Nephron (organoid): ENCODE data around the gene COL26A1.
"Not testable (repeated sequence)": the region's sequence is repeated elsewhere in the genome, so short reads cannot be mapped to it uniquely, and the experiment has no call there.

Source experiments
- H3K27ac Mint-ChIP-seq, 3 experiments: 2 replicates each; pipeline ENCODE4 v1.8.0; 2020; ENCODE audit warnings: mixed read lengths in 3 of 3, mild to moderate bottlenecking in 2 of 3, moderate library complexity in 1 of 3
- H3K27me3 Mint-ChIP-seq: 2 replicates; pipeline ENCODE4 v1.8.0; 2021; ENCODE audit warnings: low read depth, mild to moderate bottlenecking, moderate library complexity, mixed read lengths
- H3K36me3 Mint-ChIP-seq: 2 replicates; pipeline ENCODE4 v1.8.0; 2020; ENCODE audit warnings: low read depth, mixed read lengths
- H3K4me1 Mint-ChIP-seq: 2 replicates; pipeline ENCODE4 v1.8.0; 2020; ENCODE audit warnings: mixed read lengths
- H3K4me3 Mint-ChIP-seq, 3 experiments: 2 replicates each; pipeline ENCODE4 v1.8.0; 2020; ENCODE audit warnings: mild to moderate bottlenecking in 3 of 3, mixed read lengths in 3 of 3, moderate library complexity in 2 of 3
- H3K9me3 Mint-ChIP-seq: 2 replicates; pipeline ENCODE4 v1.8.0; 2020; ENCODE audit warnings: mixed read lengths
- TF ChIP-seq, protein P1 (sequence below), 3 experiments: fragments of 200-600 bp; sonication (generic); IDR thresholded peaks; one replicate each; pipeline ENCODE4 v1.5.0; 2021; ENCODE audit warnings: antibody characterized with exemption in 3 of 3; ENCODE audit not compliant: unreplicated experiment in 3 of 3

The COL26A1 gene

DNA sequence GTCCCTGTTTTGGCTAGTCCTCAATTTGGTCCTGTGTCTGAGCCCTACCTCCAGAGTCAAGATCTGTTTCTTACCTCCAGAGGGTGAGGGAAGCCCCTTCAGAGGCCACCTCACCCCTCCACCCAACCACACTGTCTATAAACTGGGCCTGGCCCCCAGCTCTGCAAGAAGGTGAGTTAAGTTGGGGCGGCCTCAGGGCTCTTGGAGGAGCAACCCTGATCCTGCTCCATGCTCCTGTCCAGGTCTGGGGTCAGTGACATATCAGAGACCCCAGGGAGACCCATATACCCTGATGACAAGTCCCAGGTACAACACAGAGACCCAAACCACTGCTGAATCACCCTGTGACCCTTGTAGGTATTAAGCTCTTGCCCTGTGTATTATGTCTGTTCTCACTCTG, 196.9 kb downstream of the COL26A1 start:
- peaks cover under 1% of the 10 kb centered on the region for H3K9me3 Mint-ChIP-seq
- no peak overlapping the region for H3K27ac Mint-ChIP-seq
- H3K4me1 Mint-ChIP-seq: no peaks in the 10 kb centered on the region
- H3K36me3 Mint-ChIP-seq: peaks cover 12% of the 10 kb centered on the region
- peaks cover 4% of the 10 kb centered on the region for H3K27me3 Mint-ChIP-seq
- no peak overlapping the region for H3K4me3 Mint-ChIP-seq
- TF ChIP-seq, protein P1, sequence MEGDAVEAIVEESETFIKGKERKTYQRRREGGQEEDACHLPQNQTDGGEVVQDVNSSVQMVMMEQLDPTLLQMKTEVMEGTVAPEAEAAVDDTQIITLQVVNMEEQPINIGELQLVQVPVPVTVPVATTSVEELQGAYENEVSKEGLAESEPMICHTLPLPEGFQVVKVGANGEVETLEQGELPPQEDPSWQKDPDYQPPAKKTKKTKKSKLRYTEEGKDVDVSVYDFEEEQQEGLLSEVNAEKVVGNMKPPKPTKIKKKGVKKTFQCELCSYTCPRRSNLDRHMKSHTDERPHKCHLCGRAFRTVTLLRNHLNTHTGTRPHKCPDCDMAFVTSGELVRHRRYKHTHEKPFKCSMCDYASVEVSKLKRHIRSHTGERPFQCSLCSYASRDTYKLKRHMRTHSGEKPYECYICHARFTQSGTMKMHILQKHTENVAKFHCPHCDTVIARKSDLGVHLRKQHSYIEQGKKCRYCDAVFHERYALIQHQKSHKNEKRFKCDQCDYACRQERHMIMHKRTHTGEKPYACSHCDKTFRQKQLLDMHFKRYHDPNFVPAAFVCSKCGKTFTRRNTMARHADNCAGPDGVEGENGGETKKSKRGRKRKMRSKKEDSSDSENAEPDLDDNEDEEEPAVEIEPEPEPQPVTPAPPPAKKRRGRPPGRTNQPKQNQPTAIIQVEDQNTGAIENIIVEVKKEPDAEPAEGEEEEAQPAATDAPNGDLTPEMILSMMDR (IDR thresholded peaks at IDR 0.05; ENCODE audit: unreplicated experiment in 3 of 3): no peak

DNA sequence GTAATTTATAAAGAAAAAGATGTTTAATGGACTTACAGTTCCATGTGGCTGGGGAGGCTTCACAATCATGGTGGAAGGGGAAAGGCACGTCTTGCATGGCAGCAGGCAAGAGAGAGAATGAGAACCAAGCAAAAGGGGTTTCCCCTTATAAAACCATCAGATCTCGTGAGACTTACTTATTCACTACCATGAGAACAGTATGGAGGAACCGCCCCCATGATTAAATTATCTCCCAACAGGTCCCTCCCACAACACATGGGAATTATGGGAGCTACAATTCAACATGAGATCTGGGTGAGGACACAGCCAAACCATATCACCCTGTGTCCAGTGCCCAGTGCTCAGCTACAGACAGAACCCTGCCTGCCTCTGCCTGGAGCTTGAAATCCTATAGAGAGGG, 197.3 kb downstream of the COL26A1 start:
- H3K4me3 Mint-ChIP-seq, H3K27ac Mint-ChIP-seq, H3K9me3 Mint-ChIP-seq, H3K4me1 Mint-ChIP-seq, H3K27me3 Mint-ChIP-seq: not testable (repeated sequence)
- peaks cover 12% of the 10 kb centered on the region for H3K36me3 Mint-ChIP-seq

DNA sequence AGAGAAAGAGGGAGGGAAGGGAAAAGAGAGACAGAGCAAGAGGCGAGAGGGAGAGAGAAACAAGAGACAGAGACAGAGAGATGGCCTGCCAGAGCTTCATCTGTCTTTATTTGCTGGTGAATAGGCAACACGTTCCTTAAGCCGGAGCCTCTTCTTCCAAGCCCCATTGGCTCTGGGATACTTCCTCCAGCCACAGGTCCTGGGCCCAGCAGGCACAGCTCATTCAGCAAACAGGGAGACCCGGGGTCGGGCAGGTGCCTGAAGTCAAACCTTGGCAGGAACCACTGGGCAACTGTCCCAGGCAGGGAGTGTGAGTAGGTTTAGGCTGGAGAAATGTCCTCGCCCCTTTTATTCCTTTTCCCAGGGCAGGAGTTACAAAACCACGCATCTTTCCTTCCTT, 198.2 kb downstream of the COL26A1 start:
- H3K9me3 Mint-ChIP-seq: peaks cover 3% of the 10 kb centered on the region
- H3K36me3 Mint-ChIP-seq: peaks cover 12% of the 10 kb centered on the region
- H3K27ac Mint-ChIP-seq: no peak overlapping the region
- no peak overlapping the region for H3K4me3 Mint-ChIP-seq
- peaks cover 7% of the 10 kb centered on the region for H3K27me3 Mint-ChIP-seq
- TF ChIP-seq, protein P1 (IDR thresholded peaks at IDR 0.05; ENCODE audit: unreplicated experiment in 3 of 3): no peak
- no peaks in the 10 kb centered on the region for H3K4me1 Mint-ChIP-seq

DNA sequence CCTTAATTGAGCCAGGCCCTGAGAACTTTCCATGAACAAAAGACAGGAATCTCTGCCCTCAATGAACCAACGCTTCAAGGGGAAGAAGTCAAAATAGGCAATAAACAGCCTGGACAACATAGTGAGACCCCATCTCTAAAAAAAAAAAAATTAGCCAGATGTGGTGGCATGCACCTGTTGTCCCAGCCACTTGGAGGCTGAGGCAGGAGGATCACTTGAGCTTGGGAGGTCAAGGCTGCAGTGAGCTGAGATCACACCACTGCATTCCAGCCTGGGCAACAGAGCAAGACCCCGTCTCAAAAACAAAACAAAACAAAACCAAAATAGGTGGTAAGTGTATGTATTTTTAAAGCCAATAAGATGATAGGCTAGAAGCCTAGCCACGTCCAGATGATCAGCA, 198.6 kb downstream of the COL26A1 start:
- not testable (repeated sequence) for H3K4me3 Mint-ChIP-seq, H3K27ac Mint-ChIP-seq, H3K27me3 Mint-ChIP-seq, H3K9me3 Mint-ChIP-seq, H3K36me3 Mint-ChIP-seq, H3K4me1 Mint-ChIP-seq

DNA sequence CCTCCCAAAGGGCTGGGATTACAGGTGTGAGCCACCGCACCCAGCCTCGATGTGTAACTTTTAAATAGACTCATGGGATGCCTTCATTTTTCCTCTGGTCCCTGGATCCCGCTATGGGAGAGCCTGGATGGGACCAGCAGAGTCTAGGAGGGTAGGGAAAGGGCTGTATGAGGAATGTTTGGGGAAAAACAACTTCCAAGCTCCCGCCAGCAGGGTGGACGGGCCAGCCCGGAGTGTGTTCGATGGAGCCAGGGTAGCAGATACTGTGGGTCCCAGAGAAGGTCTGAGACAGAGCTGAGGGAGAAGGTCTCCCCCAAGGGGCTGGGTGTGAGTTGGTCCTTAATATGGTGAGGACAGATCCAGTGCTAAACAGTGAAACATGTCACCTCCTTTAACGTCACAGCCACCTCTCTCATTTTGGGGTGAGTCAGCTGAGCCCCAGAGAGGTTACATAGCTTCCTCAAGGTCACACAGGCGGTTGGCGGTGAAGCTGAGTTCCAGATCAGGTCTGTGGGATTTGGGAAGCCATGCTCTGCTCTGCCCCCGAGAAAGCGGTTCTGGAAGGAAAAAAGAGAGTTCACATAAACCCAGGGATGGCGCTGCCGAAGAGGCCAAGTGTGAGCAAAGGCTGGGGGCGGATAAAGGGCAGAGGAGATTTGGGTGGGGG, 200.0 kb downstream of the COL26A1 start:
- peaks cover 3% of the 10 kb centered on the region for H3K9me3 Mint-ChIP-seq
- no peaks in the 10 kb centered on the region for H3K4me1 Mint-ChIP-seq
- no peaks in the 10 kb centered on the region for H3K36me3 Mint-ChIP-seq
- H3K4me3 Mint-ChIP-seq: no peak overlapping the region
- no peak overlapping the region for H3K27ac Mint-ChIP-seq
- TF ChIP-seq, protein P1 (IDR thresholded peaks at IDR 0.05; ENCODE audit: unreplicated experiment in 3 of 3): no peak
- peaks cover 7% of the 10 kb centered on the region for H3K27me3 Mint-ChIP-seq

DNA sequence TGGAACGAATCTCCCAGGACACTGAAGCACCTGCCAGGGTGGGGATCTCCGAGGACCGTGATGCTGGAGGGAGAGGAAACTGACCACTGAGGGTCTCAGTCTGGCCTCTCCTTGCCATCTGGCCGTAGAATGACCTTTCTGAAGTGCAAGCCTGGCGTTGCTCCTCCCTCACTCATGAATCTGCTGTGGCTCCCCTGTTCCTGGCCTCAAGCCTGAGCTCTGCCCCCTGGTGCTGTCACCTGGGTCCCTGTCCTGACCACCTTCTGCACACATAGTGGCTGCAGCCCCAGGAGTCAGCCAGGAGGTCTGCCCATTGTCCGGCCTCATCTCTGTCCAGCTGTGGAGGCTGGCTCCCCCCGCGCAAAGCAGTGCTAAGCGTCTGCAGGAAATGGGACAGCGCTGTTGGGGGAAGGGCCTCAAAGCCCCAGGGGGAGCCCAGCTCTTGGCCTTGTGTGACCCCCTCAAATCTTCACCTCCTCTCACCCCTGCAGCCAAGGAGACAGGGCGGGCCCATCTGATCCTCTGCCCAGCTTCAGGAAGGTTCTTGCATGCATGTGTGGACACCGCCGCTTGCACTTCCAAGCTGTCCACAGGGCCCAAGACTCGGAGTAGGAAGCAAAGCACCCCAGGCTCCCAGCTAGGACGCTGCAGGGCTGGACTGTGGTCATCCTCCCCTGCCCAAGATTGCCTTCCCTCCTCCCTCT, 200.7 kb downstream of the COL26A1 start:
- Mint-ChIP-seq H3K4me3 (no peak overlapping the region), H3K27ac (no peak overlapping the region), H3K36me3 (no peaks in the 10 kb centered on the region), H3K9me3 (peaks cover 4% of the 10 kb centered on the region), H3K27me3 (peaks cover 7% of the 10 kb centered on the region), H3K4me1 (no peaks in the 10 kb centered on the region)
- TF ChIP-seq, protein P1 (IDR thresholded peaks at IDR 0.05; ENCODE audit: unreplicated experiment in 3 of 3): no peak
